ENCODE measurements around the gene LTBP4. TPM values are rescaled to one million over a fixed set of nuclear protein-coding genes. Genes with fewer than 3 reads are reported as not detected.

LTBP4 gene
- total and polyA plus RNA-seq, 2 of the 13 experiments (the other 11 are each of a cell fraction or from before 2014, with no cell fraction given): 0.86 to 2.3 TPM

- FAIRE-seq (no peak), ATAC-seq (no peak), DNase-seq (ENCODE audit: low spot score) (no peak)
- Histone ChIP-seq H3K79me2 (ENCODE audit: insufficient read depth, low read length) (no peaks in the 10 kb centered on the region), H3K9ac (ENCODE audit: insufficient read depth, low read depth, low read length) (no peak overlapping the region), H3K36me3 (replicated peaks in 1 of 2; ENCODE audit: control insufficient read depth in 1 of 2, insufficient read depth in 2 of 2, low read length in 2 of 2) (no peaks in the 10 kb centered on the region), H3K27me3 (ENCODE audit: control insufficient read depth in 1 of 2, insufficient read depth in 2 of 2, low read length in 2 of 2) (peaks cover 1 to 3% of the 10 kb centered on the region in 2 experiments; a peak in 3 of 5 replicates), H4K20me1 (ENCODE audit: insufficient read depth, low read length) (no peaks in the 10 kb centered on the region), H3K4me1 (ENCODE audit: insufficient read depth, low read length) (peaks cover 6% of the 10 kb centered on the region; the same call in 1 of the 2 replicates), H3K4me3 (replicated peaks in 1 of 3; ENCODE audit: insufficient read depth in 1 of 3, low read depth in 2 of 3, low read length in 3 of 3) (no peak overlapping the region), H2AFZ (ENCODE audit: low read length) (no peak overlapping the region), H3K27ac (ENCODE audit: extremely low read length, insufficient read depth, low read length) (no peak overlapping the region), H3K9me3 (ENCODE audit: low read length) (no peaks in the 10 kb centered on the region), H3K4me2 (ENCODE audit: low read depth, low read length) (no peak overlapping the region)
- in situ Hi-C loops (cut with HindIII; ENCODE audit: extremely low pct_ligation_motif_present, low pct_unique_long_range_greater_than_20kb): no loop called here
- no TSS peak for BruUV-seq (replicated peaks)
- ChIA-PET CTCF (ENCODE audit: low intra/inter-chr PET ratio, low total read pairs) (no interaction called here), POLR2A (no interaction called here)
- TF ChIP-seq ZHX2 (IDR thresholded peaks at IDR 0.05; ENCODE audit: low read depth) (no peak), ZHX2 (CRISPR knock-in tag; IDR thresholded peaks at IDR 0.05; ENCODE audit: borderline replicate concordance) (no peak), ZNF354B (CRISPR knock-in tag; IDR thresholded peaks at IDR 0.05) (no peak), ZNF20 (CRISPR knock-in tag; IDR thresholded peaks at IDR 0.05) (no peak), ZNF615 (CRISPR knock-in tag; IDR thresholded peaks at IDR 0.05; ENCODE audit: borderline replicate concordance) (no peak), ZNF296 (CRISPR knock-in tag; conservative IDR thresholded peaks at IDR 0.05) (no peak), SMARCE1 (IDR thresholded peaks at IDR 0.05; ENCODE audit: borderline replicate concordance) (no peak), SP140L (CRISPR knock-in tag; IDR thresholded peaks at IDR 0.05; ENCODE audit: borderline replicate concordance) (no peak), POLR2AphosphoS5 (IDR thresholded peaks at IDR 0.05; ENCODE audit: low read depth, low read length) (no peak), MAFF (IDR thresholded peaks at IDR 0.05; ENCODE audit: low read depth, low read length) (no peak), CSRNP1 (CRISPR knock-in tag; IDR thresholded peaks at IDR 0.05) (no peak), SNAPC5 (CRISPR knock-in tag; IDR thresholded peaks at IDR 0.05; ENCODE audit: borderline replicate concordance) (no peak)
- WGBS (ENCODE audit: low lambda C conversion rate): 60% methylated on average over 22 of the region's 24 CpGs
- intact Hi-C loops (cut with micrococcal nuclease; ENCODE audit: unreplicated experiment): no loop called here
Measured at GRCh38 chr19:40626918-40627317, 25.7 kb downstream of the LTBP4 start.

Measured in HepG2 (cell line).